HEK293 (cell line): Measurements from ENCODE around the gene SIGLEC5.

Experiments used
- CTCF ChIA-PET: fragments of 350-600 bp; formaldehyde crosslinking; extraction: SDS; loops from one replicate; lab custom pipeline; 2021; ENCODE audit warnings: antibody characterized with exemption; lab: Yijun Ruan, JAX
- POLR2A ChIA-PET: fragments of 300-600 bp; formaldehyde crosslinking; extraction: SDS; loops from one replicate; lab custom pipeline; 2020; ENCODE audit warnings: antibody characterized with exemption, inconsistent platforms; lab: Yijun Ruan, JAX
- H3K27ac ChIP-seq: fragments of 200-500 bp; sonication (Bioruptor generic); 2 replicates; pipeline ENCODE4 v1.5.1; 2014; ENCODE audit warnings: low read depth, low read length, control low read depth, inconsistent platforms; ENCODE audit errors: extremely low read depth
- H3K36me3 ChIP-seq, 2 experiments: fragments of 200-500 bp in 1 of 2; sonication (Bioruptor generic) in 1 of 2; 1 replicate in 1 of 2; 2 replicates in 1 of 2; pipeline ENCODE4 v1.5.1; 2014 to 2017; ENCODE audit warnings: inconsistent platforms in 2 of 2, low read length in 2 of 2; ENCODE audit not compliant: control insufficient read depth in 2 of 2, insufficient read depth in 1 of 2
- H3K4me1 ChIP-seq: fragments of 200-500 bp; sonication (Bioruptor generic); 2 replicates; pipeline ENCODE4 v1.5.1; 2014; ENCODE audit warnings: mild to moderate bottlenecking, low read length, inconsistent platforms; ENCODE audit not compliant: control insufficient read depth, insufficient read depth
- H3K4me3 ChIP-seq: 2 replicates; pipeline ENCODE4 v1.5.1; 2011; ENCODE audit warnings: low read depth, mild to moderate bottlenecking, control low read depth, low read length, moderate library complexity
- H3K9me3 ChIP-seq: fragments of 200-500 bp; sonication (Bioruptor generic); 2 replicates; pipeline ENCODE4 v1.5.1; 2014; ENCODE audit warnings: low read depth, low read length, inconsistent platforms; ENCODE audit not compliant: control insufficient read depth, insufficient read depth
- GLI2 ChIP-seq: fragments of 450-650 bp; formaldehyde crosslinking; IDR thresholded peaks from 2 replicates; pipeline ENCODE4; 2017; ENCODE audit warnings: missing biosample characterization, missing genetic modification characterization, low read depth, borderline replicate concordance
- RBAK ChIP-seq: fragments of 450-650 bp; formaldehyde crosslinking; IDR thresholded peaks from 2 replicates; pipeline ENCODE4 v1.5.1; 2016; ENCODE audit warnings: missing biosample characterization, missing genetic modification characterization
- SCRT1 ChIP-seq: fragments of 450-650 bp; formaldehyde crosslinking; IDR thresholded peaks from 2 replicates; pipeline ENCODE4 v1.5.1; 2016; ENCODE audit warnings: missing biosample characterization, missing genetic modification characterization, borderline replicate concordance
- SP7 ChIP-seq: fragments of 450-650 bp; formaldehyde crosslinking; IDR thresholded peaks from 2 replicates; pipeline ENCODE4 v1.5.1; 2016; ENCODE audit warnings: missing biosample characterization, missing genetic modification characterization
- ZBTB1 ChIP-seq: fragments of 450-650 bp; formaldehyde crosslinking; IDR thresholded peaks from 2 replicates; pipeline ENCODE4 v1.5.1; 2016; ENCODE audit warnings: missing biosample characterization, missing genetic modification characterization
- ZBTB20 ChIP-seq: fragments of 450-650 bp; formaldehyde crosslinking; IDR thresholded peaks from 2 replicates; pipeline ENCODE4 v1.5.1; 2016; ENCODE audit warnings: missing biosample characterization, missing genetic modification characterization
- ZFP41 ChIP-seq: fragments of 450-650 bp; formaldehyde crosslinking; IDR thresholded peaks from 2 replicates; pipeline ENCODE4 v1.5.1; 2016; ENCODE audit warnings: missing biosample characterization, missing genetic modification characterization, borderline replicate concordance
- ZNF214 ChIP-seq: fragments of 450-650 bp; formaldehyde crosslinking; IDR thresholded peaks from 2 replicates; pipeline ENCODE4 v1.5.1; 2017; ENCODE audit warnings: missing biosample characterization, mild to moderate bottlenecking, missing genetic modification characterization, borderline replicate concordance
- ZNF23 ChIP-seq: fragments of 450-650 bp; formaldehyde crosslinking; IDR thresholded peaks from 2 replicates; pipeline ENCODE4 v1.5.1; 2016; ENCODE audit warnings: missing biosample characterization, missing genetic modification characterization, borderline replicate concordance
- ZNF248 ChIP-seq: fragments of 450-650 bp; formaldehyde crosslinking; IDR thresholded peaks from 2 replicates; pipeline ENCODE4 v1.5.1; 2017; ENCODE audit warnings: missing biosample characterization, missing genetic modification characterization
- ZNF266 ChIP-seq: fragments of 450-650 bp; formaldehyde crosslinking; IDR thresholded peaks from 2 replicates; pipeline ENCODE4 v1.5.1; 2016; ENCODE audit warnings: missing biosample characterization, missing genetic modification characterization, low read depth
- ZNF394 ChIP-seq: fragments of 450-650 bp; formaldehyde crosslinking; IDR thresholded peaks from 2 replicates; pipeline ENCODE4 v1.5.1; 2016; ENCODE audit warnings: missing biosample characterization, missing genetic modification characterization, mild to moderate bottlenecking, moderate library complexity, borderline replicate concordance
- ZNF747 ChIP-seq: fragments of 450-650 bp; formaldehyde crosslinking; IDR thresholded peaks from 2 replicates; pipeline ENCODE4 v1.5.1; 2016; ENCODE audit warnings: missing biosample characterization, missing genetic modification characterization
- TF ChIP-seq, protein P1 (sequence below): fragments of 450-650 bp; formaldehyde crosslinking; IDR thresholded peaks from 2 replicates; pipeline ENCODE4 v1.5.1; 2017; ENCODE audit warnings: missing biosample characterization, missing genetic modification characterization
- TF ChIP-seq, protein P2 (sequence below): fragments of 450-650 bp; formaldehyde crosslinking; IDR thresholded peaks from 2 replicates; pipeline ENCODE4 v1.5.1; 2016; ENCODE audit warnings: missing biosample characterization, missing genetic modification characterization, borderline replicate concordance
- TF ChIP-seq, protein P3 (sequence below): fragments of 450-650 bp; formaldehyde crosslinking; IDR thresholded peaks from 2 replicates; pipeline ENCODE4 v1.5.1; 2017; ENCODE audit warnings: missing biosample characterization, missing genetic modification characterization
- TF ChIP-seq, protein P4 (sequence below): fragments of 450-650 bp; formaldehyde crosslinking; IDR thresholded peaks from 2 replicates; pipeline ENCODE4 v1.5.1; 2016; ENCODE audit warnings: missing biosample characterization, missing genetic modification characterization

The SIGLEC5 gene

DNA sequence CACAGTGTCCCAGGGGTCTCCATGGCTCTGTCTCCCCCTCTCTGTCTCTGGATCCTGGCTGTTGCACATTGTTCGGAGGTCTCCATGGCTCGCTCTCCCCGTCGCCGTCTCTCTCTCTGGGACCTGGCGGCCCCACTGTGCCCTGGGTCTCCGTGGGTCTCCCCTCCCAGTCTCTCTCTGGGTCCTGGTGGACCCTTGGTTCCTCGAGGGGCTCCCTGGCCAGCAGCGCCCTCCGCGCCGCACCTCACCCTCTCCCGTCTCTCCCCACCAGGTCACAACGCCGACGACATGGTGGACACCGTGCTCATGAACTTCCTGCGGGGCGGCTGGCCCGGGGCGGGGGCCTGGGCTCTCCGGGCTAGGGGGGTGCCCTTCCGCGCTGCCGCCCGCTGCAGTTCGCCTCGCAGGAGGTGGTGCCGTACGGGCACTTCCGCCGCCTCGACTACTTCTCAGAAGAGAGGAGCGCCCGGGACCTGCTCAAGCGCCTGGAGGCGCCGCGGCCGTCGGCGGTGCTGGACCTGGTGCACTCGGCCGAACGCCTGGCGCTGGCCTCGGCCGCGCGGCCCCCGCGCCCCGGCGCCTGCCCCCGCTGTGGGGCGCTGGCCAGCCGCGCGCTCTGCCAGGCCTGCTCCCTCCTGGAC, 29.1 kb downstream of the SIGLEC5 start:
- Histone ChIP-seq H3K27ac (no peak overlapping the region), H3K9me3 (no peaks in the 10 kb centered on the region)

DNA sequence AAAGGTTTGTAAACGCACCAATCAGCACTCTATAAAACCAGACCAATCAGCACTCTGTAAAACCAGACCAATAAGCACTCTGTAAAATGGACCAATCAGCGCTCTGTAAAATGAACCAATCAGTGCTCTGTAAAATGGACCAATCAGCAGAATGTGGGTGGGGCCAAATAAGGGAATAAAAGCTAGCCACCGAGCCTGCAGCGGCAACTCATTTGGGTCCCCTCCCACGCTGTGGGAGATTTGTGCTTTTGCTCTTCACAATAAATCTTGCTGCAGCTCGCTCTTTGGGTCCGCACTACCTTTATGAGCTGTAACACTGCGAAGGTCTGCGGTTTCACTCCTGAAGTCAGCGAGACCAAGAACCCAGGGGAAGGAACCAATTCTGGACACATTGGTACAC, 31.1 kb downstream of the SIGLEC5 start:
- Histone ChIP-seq H3K36me3 (no peaks in the 10 kb centered on the region), H3K4me1 (no peaks in the 10 kb centered on the region), H3K27ac (no peak overlapping the region), H3K4me3 (no peak overlapping the region), H3K9me3 (no peaks in the 10 kb centered on the region)
- ChIA-PET CTCF (interaction anchor here (0.9 to 1.7 kb wide), 3 partner anchors 9 to 201 kb away, joined by 4 to 7 read pairs (median 5); no protein-coding TSS in a partner anchor), POLR2A (interaction anchor here (0.7 kb wide), 1 partner anchor 28 kb away, joined by 3 read pairs; the partner anchor contains the start of gene ZNF175)
- TF ChIP-seq ZNF214 (tag by site-specific recombination) (no peak), SCRT1 (tag by site-specific recombination) (no peak), ZBTB1 (no peak), ZNF266 (no peak)
- TF ChIP-seq, protein P1, sequence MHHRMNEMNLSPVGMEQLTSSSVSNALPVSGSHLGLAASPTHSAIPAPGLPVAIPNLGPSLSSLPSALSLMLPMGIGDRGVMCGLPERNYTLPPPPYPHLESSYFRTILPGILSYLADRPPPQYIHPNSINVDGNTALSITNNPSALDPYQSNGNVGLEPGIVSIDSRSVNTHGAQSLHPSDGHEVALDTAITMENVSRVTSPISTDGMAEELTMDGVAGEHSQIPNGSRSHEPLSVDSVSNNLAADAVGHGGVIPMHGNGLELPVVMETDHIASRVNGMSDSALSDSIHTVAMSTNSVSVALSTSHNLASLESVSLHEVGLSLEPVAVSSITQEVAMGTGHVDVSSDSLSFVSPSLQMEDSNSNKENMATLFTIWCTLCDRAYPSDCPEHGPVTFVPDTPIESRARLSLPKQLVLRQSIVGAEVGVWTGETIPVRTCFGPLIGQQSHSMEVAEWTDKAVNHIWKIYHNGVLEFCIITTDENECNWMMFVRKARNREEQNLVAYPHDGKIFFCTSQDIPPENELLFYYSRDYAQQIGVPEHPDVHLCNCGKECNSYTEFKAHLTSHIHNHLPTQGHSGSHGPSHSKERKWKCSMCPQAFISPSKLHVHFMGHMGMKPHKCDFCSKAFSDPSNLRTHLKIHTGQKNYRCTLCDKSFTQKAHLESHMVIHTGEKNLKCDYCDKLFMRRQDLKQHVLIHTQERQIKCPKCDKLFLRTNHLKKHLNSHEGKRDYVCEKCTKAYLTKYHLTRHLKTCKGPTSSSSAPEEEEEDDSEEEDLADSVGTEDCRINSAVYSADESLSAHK (tag by site-specific recombination), result no peak
- TF ChIP-seq, protein P2, sequence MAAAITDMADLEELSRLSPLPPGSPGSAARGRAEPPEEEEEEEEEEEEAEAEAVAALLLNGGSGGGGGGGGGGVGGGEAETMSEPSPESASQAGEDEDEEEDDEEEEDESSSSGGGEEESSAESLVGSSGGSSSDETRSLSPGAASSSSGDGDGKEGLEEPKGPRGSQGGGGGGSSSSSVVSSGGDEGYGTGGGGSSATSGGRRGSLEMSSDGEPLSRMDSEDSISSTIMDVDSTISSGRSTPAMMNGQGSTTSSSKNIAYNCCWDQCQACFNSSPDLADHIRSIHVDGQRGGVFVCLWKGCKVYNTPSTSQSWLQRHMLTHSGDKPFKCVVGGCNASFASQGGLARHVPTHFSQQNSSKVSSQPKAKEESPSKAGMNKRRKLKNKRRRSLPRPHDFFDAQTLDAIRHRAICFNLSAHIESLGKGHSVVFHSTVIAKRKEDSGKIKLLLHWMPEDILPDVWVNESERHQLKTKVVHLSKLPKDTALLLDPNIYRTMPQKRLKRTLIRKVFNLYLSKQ (tag by site-specific recombination), result no peak

More for the DNA sequence above, 29.1 kb downstream of the SIGLEC5 start:
- H3K36me3 ChIP-seq, result no peaks in the 10 kb centered on the region
- CTCF ChIA-PET, result no interaction called here
- H3K4me1 ChIP-seq, result no peaks in the 10 kb centered on the region
- no peak for TF ChIP-seq ZNF394
- TF ChIP-seq, protein P3, sequence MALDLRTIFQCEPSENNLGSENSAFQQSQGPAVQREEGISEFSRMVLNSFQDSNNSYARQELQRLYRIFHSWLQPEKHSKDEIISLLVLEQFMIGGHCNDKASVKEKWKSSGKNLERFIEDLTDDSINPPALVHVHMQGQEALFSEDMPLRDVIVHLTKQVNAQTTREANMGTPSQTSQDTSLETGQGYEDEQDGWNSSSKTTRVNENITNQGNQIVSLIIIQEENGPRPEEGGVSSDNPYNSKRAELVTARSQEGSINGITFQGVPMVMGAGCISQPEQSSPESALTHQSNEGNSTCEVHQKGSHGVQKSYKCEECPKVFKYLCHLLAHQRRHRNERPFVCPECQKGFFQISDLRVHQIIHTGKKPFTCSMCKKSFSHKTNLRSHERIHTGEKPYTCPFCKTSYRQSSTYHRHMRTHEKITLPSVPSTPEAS (tag by site-specific recombination), result no peak
- no peak for TF ChIP-seq RBAK
- no peak for TF ChIP-seq ZNF747 (tag by site-specific recombination)
- TF ChIP-seq ZBTB20 (tag by site-specific recombination), result no peak
- TF ChIP-seq GLI2 (tag by site-specific recombination), result no peak
- no peak for TF ChIP-seq SP7
- TF ChIP-seq, all 188 proteins: peak for 0
- no peak overlapping the region for H3K4me3 ChIP-seq
- POLR2A ChIA-PET, result no interaction called here

DNA sequence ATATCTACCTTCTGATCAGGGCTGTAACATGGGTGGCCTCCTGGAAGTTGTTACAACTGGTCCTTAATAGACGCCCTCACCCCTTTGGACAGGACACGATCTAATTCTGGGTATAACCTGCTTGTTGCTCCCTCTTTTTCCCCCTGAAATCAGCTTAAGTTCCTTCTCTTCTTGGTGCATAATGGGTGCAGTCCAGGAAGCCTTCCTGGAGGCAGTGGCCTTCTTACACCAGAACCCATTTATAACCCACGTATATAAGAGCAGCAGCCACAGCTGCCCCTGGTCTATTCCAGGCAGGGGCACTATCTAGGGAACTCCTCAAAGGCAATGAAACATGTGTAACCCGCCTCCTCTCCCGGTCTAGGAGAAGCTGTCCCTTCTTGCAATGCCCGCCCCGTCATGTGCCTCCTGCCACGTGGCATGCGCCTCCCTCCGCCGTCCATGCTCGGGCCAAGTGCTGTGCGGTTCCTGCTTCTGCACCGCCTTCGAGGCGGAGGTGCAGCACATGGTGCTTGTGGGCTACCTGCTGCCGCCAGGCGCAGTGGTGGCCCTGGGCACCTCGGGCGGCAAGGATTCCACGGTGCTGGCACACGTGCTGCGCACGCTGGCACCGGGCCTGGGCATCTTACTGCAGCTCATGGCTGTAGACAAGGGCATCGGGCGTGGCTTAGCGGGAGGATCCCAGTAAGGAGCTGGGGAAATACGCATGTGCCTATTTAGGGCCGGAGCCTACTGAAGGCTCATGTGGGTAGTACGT, 31.9 kb downstream of the SIGLEC5 start:
- H3K27ac ChIP-seq, result no peak overlapping the region
- H3K9me3 ChIP-seq, result no peaks in the 10 kb centered on the region
- TF ChIP-seq ZNF23 (tag by site-specific recombination) (no peak), ZFP41 (tag by site-specific recombination) (no peak), ZNF248 (no peak), ZBTB1 (no peak)
- TF ChIP-seq, protein P4, sequence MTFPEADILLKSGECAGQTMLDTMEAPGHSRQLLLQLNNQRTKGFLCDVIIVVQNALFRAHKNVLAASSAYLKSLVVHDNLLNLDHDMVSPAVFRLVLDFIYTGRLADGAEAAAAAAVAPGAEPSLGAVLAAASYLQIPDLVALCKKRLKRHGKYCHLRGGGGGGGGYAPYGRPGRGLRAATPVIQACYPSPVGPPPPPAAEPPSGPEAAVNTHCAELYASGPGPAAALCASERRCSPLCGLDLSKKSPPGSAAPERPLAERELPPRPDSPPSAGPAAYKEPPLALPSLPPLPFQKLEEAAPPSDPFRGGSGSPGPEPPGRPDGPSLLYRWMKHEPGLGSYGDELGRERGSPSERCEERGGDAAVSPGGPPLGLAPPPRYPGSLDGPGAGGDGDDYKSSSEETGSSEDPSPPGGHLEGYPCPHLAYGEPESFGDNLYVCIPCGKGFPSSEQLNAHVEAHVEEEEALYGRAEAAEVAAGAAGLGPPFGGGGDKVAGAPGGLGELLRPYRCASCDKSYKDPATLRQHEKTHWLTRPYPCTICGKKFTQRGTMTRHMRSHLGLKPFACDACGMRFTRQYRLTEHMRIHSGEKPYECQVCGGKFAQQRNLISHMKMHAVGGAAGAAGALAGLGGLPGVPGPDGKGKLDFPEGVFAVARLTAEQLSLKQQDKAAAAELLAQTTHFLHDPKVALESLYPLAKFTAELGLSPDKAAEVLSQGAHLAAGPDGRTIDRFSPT (tag by site-specific recombination), result 0 out of 2 replicates have a peak, but pooled peaks have one; percentile 15
- POLR2A ChIA-PET, result interaction anchor here (0.7 kb wide), 1 partner anchor 27 kb away, joined by 3 read pairs; the partner anchor contains the start of gene ZNF175
- H3K36me3 ChIP-seq, result no peaks in the 10 kb centered on the region
- H3K4me3 ChIP-seq, result no peak overlapping the region
- H3K4me1 ChIP-seq, result no peaks in the 10 kb centered on the region
- CTCF ChIA-PET, result interaction anchor here (0.9 to 1.7 kb wide), 3 partner anchors 10 to 201 kb away, joined by 4 to 7 read pairs (median 5); no protein-coding TSS in a partner anchor
